ENCODE results near the gene KCNAB2. TPM values are rescaled to one million over a fixed set of nuclear protein-coding genes. Genes with fewer than 3 reads are reported as not detected.
"Not testable (repeated sequence)": the region's sequence is repeated elsewhere in the genome, so short reads cannot be mapped to it uniquely, and the experiment has no call there.

The KCNAB2 gene
- total RNA-seq, 2 donors from 2014 or later, result 13.5 to 21.8 TPM

- intact Hi-C loops (cut with DNase I), result no loop called here
Measured at GRCh38 chr1:6008696-6009095, 37.0 kb upstream of the KCNAB2 start.

GRCh38 chr1:6009120-6010040 is 36.3 kb upstream of the KCNAB2 start:
- intact Hi-C loops (cut with DNase I), result no loop called here
- DNase-seq (ENCODE audit: low spot score), result peak; percentile 58

More at GRCh38 chr1:6008696-6009095, 37.0 kb upstream of the KCNAB2 start:
- DNase-seq (ENCODE audit: low spot score), result peak; percentile 45

- intact Hi-C loops (cut with DNase I), result no loop called here
Measured at GRCh38 chr1:6010554-6010953, 35.1 kb upstream of the KCNAB2 start.

GRCh38 chr1:6011161-6011945 is 34.3 kb upstream of the KCNAB2 start:
- DNase-seq (ENCODE audit: low spot score), result peak; percentile 58
- intact Hi-C loops (cut with DNase I), result no loop called here

More at GRCh38 chr1:6010554-6010953, 35.1 kb upstream of the KCNAB2 start:
- peak; percentile 78 for DNase-seq (ENCODE audit: low spot score)

- peak; percentile 20 for DNase-seq (ENCODE audit: low spot score)
- intact Hi-C loops (cut with DNase I), result no loop called here
Measured at GRCh38 chr1:6011946-6012258, 33.8 kb upstream of the KCNAB2 start.

GRCh38 chr1:6012529-6013318 is 33.0 kb upstream of the KCNAB2 start:
- intact Hi-C loops (cut with DNase I), result no loop called here
- peak; percentile 9 for DNase-seq (ENCODE audit: low spot score)

- no peak for DNase-seq (ENCODE audit: low spot score)
- intact Hi-C loops (cut with DNase I), result no loop called here
Measured at GRCh38 chr1:6013491-6013890, 32.2 kb upstream of the KCNAB2 start.

- DNase-seq (ENCODE audit: low spot score), result no peak
- intact Hi-C loops (cut with DNase I), result no loop called here
Measured at GRCh38 chr1:6014130-6014999, 31.3 kb upstream of the KCNAB2 start.

GRCh38 chr1:6016191-6016865 is 29.4 kb upstream of the KCNAB2 start:
- no peak for DNase-seq (ENCODE audit: low spot score)
- intact Hi-C loops (cut with DNase I), result no loop called here

- intact Hi-C loops (cut with DNase I); DNase-seq (ENCODE audit: low spot score): not testable (repeated sequence)
Measured at GRCh38 chr1:6017654-6018053, 28.0 kb upstream of the KCNAB2 start.

GRCh38 chr1:6019166-6019845 is 26.4 kb upstream of the KCNAB2 start:
- no peak for DNase-seq (ENCODE audit: low spot score)
- intact Hi-C loops (cut with DNase I), result no loop called here

GRCh38 chr1:6022193-6022592 is 23.5 kb upstream of the KCNAB2 start:
- no peak for DNase-seq (ENCODE audit: low spot score)
- intact Hi-C loops (cut with DNase I), result no loop called here

GRCh38 chr1:6023346-6023745 is 22.3 kb upstream of the KCNAB2 start:
- intact Hi-C loops (cut with DNase I), result no loop called here
- no peak for DNase-seq (ENCODE audit: low spot score)

GRCh38 chr1:6024376-6024775 is 21.3 kb upstream of the KCNAB2 start:
- DNase-seq (ENCODE audit: low spot score), result no peak
- intact Hi-C loops (cut with DNase I), result no loop called here

GRCh38 chr1:6025269-6026094 is 20.2 kb upstream of the KCNAB2 start:
- intact Hi-C loops (cut with DNase I), result no loop called here
- DNase-seq (ENCODE audit: low spot score), result no peak

- peak; percentile 95 for DNase-seq (ENCODE audit: low spot score)
- intact Hi-C loops (cut with DNase I), result no loop called here
Measured at GRCh38 chr1:6026095-6026809, 19.4 kb upstream of the KCNAB2 start.

All from posterior vena cava (tissue), 2 donors.